HCT116 (cell line): ENCODE measurements around the gene HSD17B3. TPM values are rescaled to one million over a fixed set of nuclear protein-coding genes. Genes with fewer than 3 reads are reported as not detected.
A peak's percentile ranks its signal among the peaks of the same experiment; 100 is the strongest.

Experiments
- ATAC-seq: fragments of 200-7000 bp; cut with Tn5 transposase; 2 replicates; pipeline ENCODE4 v1.9.1; 2020; ENCODE audit warnings: mild to moderate bottlenecking, moderate library complexity
- BruUV-seq: library from RNA; stranded (reverse); fragments of 400-500 nt; replicated peaks from 2 replicates; lab custom pipeline; 2021; lab: Mats Ljungman, UMichigan
- CTCF ChIA-PET: fragments of 300-600 bp; sonication (Branson Sonifier 250); formaldehyde crosslinking; loops from one replicate; lab custom pipeline; 2021; ENCODE audit warnings: antibody characterized with exemption; lab: Charles Lee
- POLR2A ChIA-PET: fragments of 300-600, 350-600 bp; sonication (Branson Sonifier 250); formaldehyde crosslinking; loops from one replicate; lab custom pipeline; 2021; ENCODE audit warnings: antibody characterized with exemption; lab: Charles Lee
- RAD21 ChIA-PET, 2 experiments: fragments of 300-600 bp; sonication (Branson Sonifier 250); formaldehyde crosslinking; loops; one replicate each; lab custom pipeline; 2023; ENCODE audit warnings: low total read pairs in 2 of 2; ENCODE audit not compliant: uncharacterized antibody in 2 of 2, unreplicated experiment in 2 of 2, low non-redundant PET in 1 of 2; lab: Charles Lee
- DNase-seq: peaks from one replicate; pipeline ENCODE4 v3.0.0-alpha.2; 2010; ENCODE audit warnings: low read depth, low spot score
- H2AFZ ChIP-seq: fragments of 200-600 bp; shearing (Covaris generic), sonication (generic); 2 replicates; pipeline ENCODE4 v1.6.1; 2017; ENCODE audit warnings: low read depth, mixed run types, mixed read lengths, antibody characterized with exemption, low read length; ENCODE audit not compliant: poor library complexity, severe bottlenecking
- H3K27ac ChIP-seq: 2 replicates; pipeline ENCODE4 v1.5.1; 2012; ENCODE audit warnings: low read depth, low read length
- H3K27me3 ChIP-seq: fragments of 200-600 bp; sonication (generic); 2 replicates; pipeline ENCODE4 v1.6.1; 2016; ENCODE audit warnings: mixed run types, low read length, mixed read lengths; ENCODE audit not compliant: insufficient read depth
- H3K36me3 ChIP-seq, 2 experiments: fragments of 200-500 bp in 1 of 2; fragments of 200-600 bp in 1 of 2; sonication (Bioruptor generic) in 1 of 2; sonication (generic) in 1 of 2; 2 replicates each; pipeline versions ENCODE4 v1.5.1 to v1.6.1; 2014 to 2016; ENCODE audit warnings: low read length in 2 of 2, inconsistent platforms in 1 of 2, mixed read lengths in 1 of 2, mixed run types in 1 of 2; ENCODE audit not compliant: insufficient read depth in 2 of 2, control insufficient read depth in 1 of 2
- H3K4me1 ChIP-seq, 2 experiments: fragments of 200-600 bp in 1 of 2; sonication (generic) in 1 of 2; 2 replicates each; pipeline versions ENCODE4 v1.5.1 to v1.6.1; 2012 to 2017; ENCODE audit warnings: low read length in 2 of 2, inconsistent platforms in 1 of 2, mild to moderate bottlenecking in 1 of 2, mixed read lengths in 1 of 2, mixed run types in 1 of 2, moderate library complexity in 1 of 2; ENCODE audit not compliant: insufficient read depth in 2 of 2, control insufficient read depth in 1 of 2
- H3K4me2 ChIP-seq: fragments of 200-600 bp; sonication (generic); 2 replicates; pipeline ENCODE4 v1.6.1; 2017; ENCODE audit warnings: mixed run types, low read length, mixed read lengths
- H3K4me3 ChIP-seq, 2 experiments: fragments of 200-600 bp in 1 of 2; sonication (generic) in 1 of 2; replicated peaks in 1 of 2; 2 replicates each; pipeline ENCODE4 v1.5.1; 2011 to 2016; ENCODE audit warnings: low read length in 2 of 2, control low read depth in 1 of 2, low read depth in 1 of 2, mild to moderate bottlenecking in 1 of 2, mixed read lengths in 1 of 2, mixed run types in 1 of 2
- H3K79me2 ChIP-seq: fragments of 200-600 bp; sonication (generic); 2 replicates; pipeline ENCODE4 v1.6.1; 2017; ENCODE audit warnings: mild to moderate bottlenecking, mixed run types, low read length, moderate library complexity, mixed read lengths; ENCODE audit not compliant: insufficient read depth
- H3K9ac ChIP-seq: fragments of 200-600 bp; sonication (generic); 2 replicates; pipeline ENCODE4 v1.6.1; 2016; ENCODE audit warnings: low read length, mixed read lengths
- H3K9me2 ChIP-seq: fragments of 200-600 bp; sonication (generic), shearing (Covaris generic); 2 replicates; pipeline ENCODE4 v1.6.1; 2017; ENCODE audit warnings: mixed run types, mild to moderate bottlenecking, moderate library complexity; ENCODE audit not compliant: insufficient read depth
- H3K9me3 ChIP-seq, 2 experiments: fragments of 200-500 bp in 1 of 2; fragments of 200-600 bp in 1 of 2; sonication (Bioruptor generic) in 1 of 2; sonication (generic) in 1 of 2; 2 replicates each; pipeline ENCODE4 v1.6.1; 2014 to 2017; ENCODE audit warnings: low read length in 2 of 2, mixed read lengths in 2 of 2, inconsistent platforms in 1 of 2, low read depth in 1 of 2, mild to moderate bottlenecking in 1 of 2, mixed run types in 1 of 2, moderate library complexity in 1 of 2; ENCODE audit not compliant: control insufficient read depth in 1 of 2, insufficient read depth in 1 of 2
- H4K20me1 ChIP-seq: fragments of 200-600 bp; sonication (generic), shearing (Covaris generic); 2 replicates; pipeline ENCODE4 v1.6.1; 2017; ENCODE audit warnings: mixed run types, mild to moderate bottlenecking, moderate library complexity; ENCODE audit not compliant: insufficient read depth
- CEBPB ChIP-seq: IDR thresholded peaks from 2 replicates; pipeline ENCODE4 v1.6.1; 2012; ENCODE audit warnings: low read depth
- ELF1 ChIP-seq: IDR thresholded peaks from 2 replicates; pipeline ENCODE4 v1.6.1; 2012; ENCODE audit warnings: low read depth, borderline replicate concordance
- EZH2 ChIP-seq: fragments of 200-600 bp; sonication (generic); IDR thresholded peaks from 2 replicates; pipeline ENCODE4 v1.6.1; 2017; ENCODE audit warnings: antibody characterized with exemption, mixed run types
- EZH2phosphoT487 ChIP-seq: fragments of 200-600 bp; IDR thresholded peaks from 2 replicates; pipeline ENCODE4 v1.6.1; 2018; ENCODE audit warnings: antibody characterized with exemption, borderline replicate concordance
- FOSL1 ChIP-seq: IDR thresholded peaks from 2 replicates; pipeline ENCODE4 v1.6.1; 2012; ENCODE audit warnings: low read depth
- JUND ChIP-seq: IDR thresholded peaks from 2 replicates; pipeline ENCODE4 v1.6.1; 2012
- POLR2A ChIP-seq: IDR thresholded peaks from 2 replicates; pipeline ENCODE4 v1.7.0; 2011; ENCODE audit warnings: borderline replicate concordance; ENCODE audit not compliant: insufficient read depth, insufficient read length; ENCODE audit errors: extremely low read depth
- POLR2AphosphoS5 ChIP-seq: IDR thresholded peaks from 2 replicates; pipeline ENCODE4 v1.6.1; 2011; ENCODE audit warnings: mild to moderate bottlenecking, low read depth, low read length, moderate library complexity
- SP1 ChIP-seq: IDR thresholded peaks from 2 replicates; pipeline ENCODE4 v1.6.1; 2012; ENCODE audit warnings: low read depth
- SRF ChIP-seq: IDR thresholded peaks from 2 replicates; pipeline ENCODE4 v1.6.1; 2012; ENCODE audit warnings: low read depth
- TCF7L2 ChIP-seq: IDR thresholded peaks from 2 replicates; pipeline ENCODE4 v1.7.0; 2011; ENCODE audit warnings: borderline replicate concordance, inconsistent platforms; ENCODE audit not compliant: insufficient read depth, insufficient read length; ENCODE audit errors: extremely low read depth
- YY1 ChIP-seq: IDR thresholded peaks from 2 replicates; pipeline ENCODE4 v1.6.1; 2011; ENCODE audit warnings: low read length, low read depth, moderate library complexity, mild to moderate bottlenecking; ENCODE audit not compliant: insufficient replicate concordance; ENCODE audit errors: extremely low read depth
- intact Hi-C: fragments of 100-400 bp; cut with micrococcal nuclease; formaldehyde crosslinking; loops from 2 replicates; pipeline ENCODE4 v1.10.0; 2022
- total RNA-seq: library from RNA; stranded (reverse); gene quantifications from one replicate; pipeline ENCODE4 v1.2.1, GENCODE V29; 2021; ENCODE audit not compliant: unreplicated experiment
- TF ChIP-seq, protein P1 (sequence below): IDR thresholded peaks from 2 replicates; pipeline ENCODE4 v1.6.1; 2012; ENCODE audit warnings: low read depth

The HSD17B3 gene
- total RNA-seq, 1 experiment from 2014 or later: 0.37 TPM

DNA sequence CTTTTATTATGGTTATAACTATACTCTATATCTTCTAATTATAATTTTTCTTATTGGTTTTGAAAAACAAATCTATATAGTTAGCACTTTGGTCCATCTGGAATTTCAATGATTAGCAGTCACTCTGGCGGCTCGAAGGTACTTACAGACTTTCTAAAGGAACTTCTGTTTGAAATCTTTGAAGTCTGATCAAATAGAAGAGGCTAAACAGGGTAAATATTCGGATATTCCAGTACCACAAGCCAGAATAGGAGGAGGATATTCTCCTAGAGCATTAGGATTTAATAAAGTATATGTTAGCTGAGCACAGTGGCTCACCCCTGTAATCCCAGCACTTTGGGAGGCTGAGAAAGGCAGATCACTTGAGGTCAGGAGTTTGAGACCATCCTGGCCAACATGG lies 38.7 kb upstream of the HSD17B3 start:
- H4K20me1 ChIP-seq: no peaks in the 10 kb centered on the region
- TF ChIP-seq, protein P1, sequence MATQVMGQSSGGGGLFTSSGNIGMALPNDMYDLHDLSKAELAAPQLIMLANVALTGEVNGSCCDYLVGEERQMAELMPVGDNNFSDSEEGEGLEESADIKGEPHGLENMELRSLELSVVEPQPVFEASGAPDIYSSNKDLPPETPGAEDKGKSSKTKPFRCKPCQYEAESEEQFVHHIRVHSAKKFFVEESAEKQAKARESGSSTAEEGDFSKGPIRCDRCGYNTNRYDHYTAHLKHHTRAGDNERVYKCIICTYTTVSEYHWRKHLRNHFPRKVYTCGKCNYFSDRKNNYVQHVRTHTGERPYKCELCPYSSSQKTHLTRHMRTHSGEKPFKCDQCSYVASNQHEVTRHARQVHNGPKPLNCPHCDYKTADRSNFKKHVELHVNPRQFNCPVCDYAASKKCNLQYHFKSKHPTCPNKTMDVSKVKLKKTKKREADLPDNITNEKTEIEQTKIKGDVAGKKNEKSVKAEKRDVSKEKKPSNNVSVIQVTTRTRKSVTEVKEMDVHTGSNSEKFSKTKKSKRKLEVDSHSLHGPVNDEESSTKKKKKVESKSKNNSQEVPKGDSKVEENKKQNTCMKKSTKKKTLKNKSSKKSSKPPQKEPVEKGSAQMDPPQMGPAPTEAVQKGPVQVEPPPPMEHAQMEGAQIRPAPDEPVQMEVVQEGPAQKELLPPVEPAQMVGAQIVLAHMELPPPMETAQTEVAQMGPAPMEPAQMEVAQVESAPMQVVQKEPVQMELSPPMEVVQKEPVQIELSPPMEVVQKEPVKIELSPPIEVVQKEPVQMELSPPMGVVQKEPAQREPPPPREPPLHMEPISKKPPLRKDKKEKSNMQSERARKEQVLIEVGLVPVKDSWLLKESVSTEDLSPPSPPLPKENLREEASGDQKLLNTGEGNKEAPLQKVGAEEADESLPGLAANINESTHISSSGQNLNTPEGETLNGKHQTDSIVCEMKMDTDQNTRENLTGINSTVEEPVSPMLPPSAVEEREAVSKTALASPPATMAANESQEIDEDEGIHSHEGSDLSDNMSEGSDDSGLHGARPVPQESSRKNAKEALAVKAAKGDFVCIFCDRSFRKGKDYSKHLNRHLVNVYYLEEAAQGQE: no peak
- TF ChIP-seq CEBPB (no peak), JUND (no peak), TCF7L2 (no peak)
- ATAC-seq (no peak), DNase-seq (no peak)
- H3K36me3 ChIP-seq: no peaks in the 10 kb centered on the region
- no peak overlapping the region for H3K4me3 ChIP-seq
- H3K4me1 ChIP-seq: peaks cover 65 to 75% of the 10 kb centered on the region in 2 experiments
- 0 out of 2 replicates have a peak overlapping the region, but pooled peaks have one; percentile 46 for H3K9ac ChIP-seq
- H3K4me2 ChIP-seq: peak overlapping the region; percentile 61; the same call in 1 of the 2 replicates
- ChIA-PET RAD21 (no interaction called here), POLR2A (interaction anchor here (0.7 kb wide), 1 partner anchor 1653 kb away, joined by 3 read pairs; no protein-coding TSS in a partner anchor), CTCF (no interaction called here)
- no peaks in the 10 kb centered on the region for H3K27me3 ChIP-seq
- BruUV-seq: no TSS peak
- no peaks in the 10 kb centered on the region for H3K9me3 ChIP-seq
- no peaks in the 10 kb centered on the region for H3K9me2 ChIP-seq
- H2AFZ ChIP-seq: no peak overlapping the region
- H3K79me2 ChIP-seq: no peaks in the 10 kb centered on the region
- intact Hi-C loops: loop anchor here (5.0 kb wide), 2 partner anchors 42 to 77 kb away; partner anchors contain the start of genes SLC35D2 and ZNF367
- peak overlapping the region; percentile 91 for H3K27ac ChIP-seq

- intact Hi-C loops: no loop called here
- H3K27ac ChIP-seq: peak overlapping the region; percentile 91; the same call in 1 of the 2 replicates
- no peak overlapping the region for H2AFZ ChIP-seq
- RAD21 ChIA-PET: no interaction called here
- no peaks in the 10 kb centered on the region for H3K79me2 ChIP-seq
- DNase-seq (no peak), ATAC-seq (no peak)
- POLR2A ChIA-PET: interaction anchor here (0.6 kb wide), 1 partner anchor 89 kb away, joined by 3 read pairs; no protein-coding TSS in a partner anchor
- CTCF ChIA-PET: no interaction called here
- H3K9ac ChIP-seq: no peak overlapping the region
- no peaks in the 10 kb centered on the region for H3K36me3 ChIP-seq
- H4K20me1 ChIP-seq: no peaks in the 10 kb centered on the region
- H3K4me3 ChIP-seq: no peak overlapping the region
- H3K9me2 ChIP-seq: no peaks in the 10 kb centered on the region
- no peaks in the 10 kb centered on the region for H3K9me3 ChIP-seq
- no peak overlapping the region for H3K4me2 ChIP-seq
- H3K27me3 ChIP-seq: no peaks in the 10 kb centered on the region
- H3K4me1 ChIP-seq: peaks cover 51 to 65% of the 10 kb centered on the region in 2 experiments
- BruUV-seq: no TSS peak
- TF ChIP-seq SRF (no peak), EZH2phosphoT487 (no peak), FOSL1 (no peak), POLR2AphosphoS5 (no peak), YY1 (no peak), SP1 (no peak), CEBPB (no peak), JUND (no peak), POLR2A (no peak), EZH2 (no peak), ELF1 (no peak)
- TF ChIP-seq, protein P1: no peak
Measured at GRCh38 chr9:96338299-96338698, 36.3 kb upstream of the HSD17B3 start.
